HG03565 (cell line): Measurements from ENCODE around the gene FAM227B.
"Not testable (repeated sequence)": the region's sequence is repeated elsewhere in the genome, so short reads cannot be mapped to it uniquely, and the experiment has no call there.

ENCODE experiments used
- ATAC-seq: cut with Tn5 transposase; IDR thresholded peaks from one replicate; pipeline ENCODE4 v1.9.1; 2021; ENCODE audit warnings: mild to moderate bottlenecking, moderate library complexity; ENCODE audit not compliant: unreplicated experiment

The FAM227B gene, protein sequence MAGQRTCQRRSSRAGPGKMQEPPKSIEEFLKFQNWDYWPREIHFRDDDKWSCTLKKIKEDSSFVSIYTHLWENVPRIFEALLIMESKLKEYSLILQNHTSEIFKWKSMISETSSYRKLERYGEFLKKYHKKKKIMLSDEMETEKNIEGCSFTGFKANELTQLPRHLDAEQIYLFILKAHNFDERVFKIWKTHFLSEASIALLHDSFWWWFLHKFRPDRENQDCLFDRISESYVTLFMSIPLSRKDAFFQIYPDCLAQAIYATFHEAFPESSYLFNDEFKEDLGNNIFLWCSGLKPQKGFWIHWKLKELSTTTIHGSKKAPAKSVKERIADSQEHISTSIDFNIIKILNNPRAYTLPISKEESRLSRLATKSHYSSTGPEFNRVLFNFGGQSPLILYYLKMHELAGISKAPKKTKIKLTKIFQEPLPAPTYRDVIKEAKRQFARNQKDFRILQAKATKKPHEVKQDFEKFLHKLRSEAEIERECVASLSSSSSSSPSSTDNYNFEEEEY

DNA sequence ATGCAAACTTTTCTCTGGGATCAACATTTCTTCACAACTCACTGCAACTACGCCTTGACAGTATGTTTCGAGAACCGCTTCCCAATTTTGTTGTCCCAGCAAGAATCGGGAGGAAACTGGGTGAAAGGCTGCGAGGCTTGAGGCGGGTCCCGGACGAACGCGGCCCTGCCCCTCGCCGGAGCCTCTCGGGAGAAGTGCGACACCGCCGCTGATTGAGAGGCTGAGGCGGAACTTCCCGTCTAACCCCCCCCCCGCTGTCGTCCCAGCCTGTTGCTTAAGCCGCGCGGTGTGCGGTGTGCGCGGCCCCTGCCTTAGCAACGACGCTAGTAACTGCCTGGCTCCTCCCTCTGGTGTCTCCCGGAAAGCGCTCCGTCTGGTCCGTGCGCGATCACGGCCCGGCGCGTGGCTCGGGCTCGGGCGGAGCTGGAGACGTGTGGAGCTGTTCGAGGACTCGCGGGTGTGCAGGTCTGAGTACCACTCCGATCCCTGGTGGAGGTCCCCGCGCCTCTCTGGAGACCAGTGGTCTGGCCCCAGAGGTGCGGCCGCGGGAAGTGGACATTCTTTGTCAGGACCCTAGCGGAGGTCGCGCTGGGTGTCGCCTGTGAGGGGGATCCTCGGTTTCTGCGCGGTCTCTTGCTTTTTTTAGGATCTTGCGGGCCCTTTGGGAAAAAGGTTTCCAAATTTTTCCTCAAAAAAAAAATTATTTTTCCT lies at the start of gene FAM227B, which contains the start of gene DTWD1:
FAM227B (minus strand) TSS at position 161 of the 711 bp plus-strand sequence. CDS start 5,647 bp downstream, outside the sequence.
DTWD1 (plus strand) TSS at position 391 of the 711 bp plus-strand sequence. CDS start 4,120 bp downstream, outside the sequence.
- ATAC-seq = peak; percentile 97

DNA sequence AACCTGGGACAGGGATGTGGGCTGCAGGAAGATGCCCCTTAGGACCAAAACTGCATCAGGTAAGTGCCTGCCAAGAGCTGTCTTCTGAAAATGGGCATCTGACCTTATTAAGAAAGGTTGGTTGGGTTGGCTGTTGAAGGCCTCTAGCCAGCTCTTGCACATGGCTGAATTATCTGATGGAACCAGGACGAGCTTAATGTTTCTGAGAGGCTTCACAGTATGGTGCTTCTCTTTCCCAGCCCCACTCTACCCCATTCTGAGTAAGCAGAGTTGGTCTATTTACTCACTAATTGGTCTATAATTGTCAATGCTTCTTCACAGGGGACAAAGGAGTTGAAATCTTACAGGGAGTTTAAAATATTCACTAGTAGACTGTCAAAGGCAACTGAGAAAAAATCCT lies 48.7 kb upstream of the FAM227B start:
- no peak for ATAC-seq

DNA sequence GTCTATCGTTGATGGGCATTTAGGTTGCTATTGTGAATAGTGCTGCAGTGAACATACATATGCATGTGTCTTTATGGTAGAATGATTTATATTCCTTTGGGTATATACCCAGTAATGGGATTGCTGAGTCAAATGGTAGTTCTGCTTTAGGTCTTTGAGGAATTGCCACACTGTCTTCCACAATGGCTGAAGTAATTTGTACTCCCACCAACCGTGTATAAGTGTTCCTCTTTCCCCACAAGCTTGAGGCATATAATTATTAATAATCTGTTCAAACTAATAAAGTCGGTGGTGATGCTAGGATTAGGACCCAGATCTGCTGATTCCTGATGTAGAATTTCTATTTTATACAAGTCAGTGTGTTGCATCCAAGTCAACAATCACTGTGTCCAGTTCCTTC lies 45.9 kb upstream of the FAM227B start:
- ATAC-seq = not testable (repeated sequence)

DNA sequence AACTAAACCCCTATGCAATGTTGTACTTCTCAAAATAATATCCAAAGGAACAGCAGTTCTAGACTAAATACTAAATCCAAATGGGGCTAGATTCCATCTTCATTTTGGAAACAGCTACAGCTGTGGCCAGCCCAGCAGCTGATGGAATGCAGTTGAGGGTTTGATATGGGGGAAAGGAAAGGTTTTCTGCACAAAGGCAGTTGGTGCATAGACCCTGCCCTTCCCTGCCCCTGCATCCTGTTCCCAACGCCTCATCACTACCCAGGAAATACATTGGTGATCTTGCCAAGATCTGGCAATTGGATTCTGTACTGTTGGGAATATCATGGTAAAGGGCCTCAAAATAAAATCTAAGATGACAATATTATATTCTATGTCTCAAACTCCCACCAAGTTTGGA lies 44.1 kb upstream of the FAM227B start:
- ATAC-seq = no peak

DNA sequence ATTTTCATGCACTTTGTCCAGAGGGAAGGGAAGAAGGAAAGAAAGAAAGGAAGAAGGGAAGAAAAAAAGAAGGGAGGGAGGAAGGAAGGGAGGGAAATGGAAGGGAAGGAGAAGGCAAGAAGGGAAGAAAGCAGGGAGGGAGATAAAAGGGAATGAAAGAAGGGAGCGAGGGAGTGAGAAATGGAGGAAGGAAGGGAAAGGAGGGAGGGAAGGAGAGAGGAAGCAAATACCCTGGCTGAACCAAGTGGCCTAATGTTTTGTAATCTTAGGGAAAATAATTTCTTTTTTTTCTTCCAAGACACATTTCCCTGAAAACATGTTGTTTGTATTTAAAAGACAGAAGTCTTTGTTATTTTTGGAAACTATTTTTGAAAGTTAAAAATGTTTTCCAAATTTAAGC lies 36.1 kb upstream of the FAM227B start:
- no peak for ATAC-seq

DNA sequence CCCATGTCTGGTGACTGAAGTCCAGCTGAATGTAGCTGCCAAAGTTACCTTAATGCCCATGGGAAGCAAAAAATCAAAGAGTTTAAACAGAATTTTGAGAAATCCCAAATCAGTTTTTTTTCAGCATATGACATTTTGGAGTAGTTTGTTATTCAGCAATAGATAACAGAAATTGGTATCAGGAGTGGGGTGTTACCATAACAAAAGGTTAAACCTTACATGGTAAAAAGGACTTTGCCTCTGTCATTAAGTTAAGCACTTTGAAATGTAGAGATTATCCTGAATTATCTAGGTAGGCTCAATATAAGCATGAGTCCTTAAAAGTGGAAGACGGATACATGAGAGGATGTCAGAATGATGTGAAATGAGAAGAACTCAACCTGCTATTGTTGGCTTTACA lies 32.3 kb upstream of the FAM227B start:
- no peak for ATAC-seq

DNA sequence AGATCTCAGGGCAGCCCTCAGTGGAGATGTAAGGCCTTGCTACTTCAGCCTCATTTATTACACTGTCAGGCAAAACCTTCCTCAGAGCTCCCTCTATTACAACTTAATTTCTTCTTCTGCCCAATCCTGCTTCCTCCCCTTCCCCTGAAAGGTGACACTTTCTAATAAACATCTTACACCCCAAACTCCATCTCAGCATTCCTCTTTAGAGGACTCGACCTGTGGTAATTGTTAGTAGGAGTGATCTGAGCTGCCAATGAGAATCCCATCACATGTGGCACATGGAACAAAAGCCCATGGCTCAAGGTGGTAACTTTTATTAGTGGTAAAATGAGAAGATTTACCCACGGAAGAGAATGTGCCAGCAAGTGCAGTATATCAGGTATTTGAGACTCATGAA lies 30.1 kb upstream of the FAM227B start:
- ATAC-seq = no peak

DNA sequence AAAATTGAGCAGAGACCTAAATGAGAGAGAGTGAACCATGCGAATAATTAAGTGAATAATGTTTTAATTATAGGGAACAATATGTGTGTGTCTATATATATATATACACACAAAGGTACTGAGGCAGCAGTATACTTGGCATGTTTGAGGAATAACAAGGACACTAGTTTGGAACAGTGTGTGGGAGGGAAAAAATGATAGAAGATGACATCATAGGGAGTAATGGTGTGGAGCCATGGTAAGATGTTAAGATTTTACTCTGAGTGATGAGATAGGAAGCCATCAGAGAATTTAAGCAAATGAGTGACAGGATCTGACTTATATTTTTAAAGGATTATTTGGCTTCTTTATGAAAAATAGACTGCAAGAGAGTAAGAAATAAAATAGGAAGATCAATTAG lies 29.4 kb upstream of the FAM227B start:
- no peak for ATAC-seq

DNA sequence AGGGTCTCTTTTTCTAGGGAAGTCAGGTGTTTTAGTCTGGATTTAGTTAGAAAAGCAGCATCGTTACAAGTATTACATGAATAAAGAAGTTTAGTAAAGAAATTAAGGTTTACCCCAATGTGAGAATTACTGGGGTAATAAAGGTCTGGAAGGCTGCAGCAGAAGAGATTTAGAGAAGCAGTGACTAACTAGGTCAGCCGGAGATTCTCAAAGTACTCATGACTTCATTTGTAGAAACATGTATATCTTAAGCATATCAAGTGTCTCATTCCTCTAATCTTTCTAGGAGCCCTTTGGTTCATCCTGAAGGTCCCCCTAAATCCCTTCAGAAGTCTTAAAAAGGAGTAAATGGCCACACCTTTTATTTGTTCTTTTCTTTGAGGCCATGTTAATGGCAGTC lies 26.3 kb upstream of the FAM227B start:
- no peak for ATAC-seq

DNA sequence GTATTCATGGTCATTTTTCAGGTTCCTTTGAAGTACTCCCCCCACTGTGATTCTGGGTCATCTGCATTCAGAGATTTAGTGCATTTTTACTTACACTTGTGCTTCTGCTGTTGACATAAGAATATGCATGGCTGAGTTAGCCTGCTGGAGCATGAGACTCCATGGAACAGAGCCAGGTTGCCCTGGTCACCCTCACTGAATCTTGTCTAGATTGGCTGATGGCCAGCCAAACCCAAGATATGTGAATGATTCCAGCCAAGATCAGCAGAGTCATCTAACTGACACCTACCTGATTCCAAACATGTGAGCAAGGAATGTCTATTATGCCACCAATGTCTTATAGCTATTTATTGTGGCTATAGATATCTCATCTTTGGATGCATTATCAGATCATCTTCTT lies 25.3 kb upstream of the FAM227B start:
- ATAC-seq = no peak

DNA sequence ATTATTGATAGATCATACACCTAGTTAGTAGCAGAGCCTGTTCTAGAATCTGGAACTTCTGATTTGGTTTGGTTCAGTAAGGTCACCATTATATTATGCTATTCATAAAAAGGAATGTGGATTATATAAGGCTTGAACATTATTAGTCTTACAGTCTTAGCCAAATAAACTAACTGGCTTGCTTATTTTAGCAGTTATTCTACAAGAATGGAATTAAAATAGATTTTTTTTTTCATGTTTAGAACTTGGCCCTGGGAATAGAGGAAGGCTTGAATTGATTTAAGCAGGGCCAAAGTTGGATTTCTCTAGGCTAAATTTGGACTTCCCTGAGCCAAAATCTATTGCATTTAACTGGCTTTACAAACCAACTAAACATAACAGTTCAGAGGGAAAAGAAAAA lies 24.7 kb upstream of the FAM227B start:
- no peak for ATAC-seq

DNA sequence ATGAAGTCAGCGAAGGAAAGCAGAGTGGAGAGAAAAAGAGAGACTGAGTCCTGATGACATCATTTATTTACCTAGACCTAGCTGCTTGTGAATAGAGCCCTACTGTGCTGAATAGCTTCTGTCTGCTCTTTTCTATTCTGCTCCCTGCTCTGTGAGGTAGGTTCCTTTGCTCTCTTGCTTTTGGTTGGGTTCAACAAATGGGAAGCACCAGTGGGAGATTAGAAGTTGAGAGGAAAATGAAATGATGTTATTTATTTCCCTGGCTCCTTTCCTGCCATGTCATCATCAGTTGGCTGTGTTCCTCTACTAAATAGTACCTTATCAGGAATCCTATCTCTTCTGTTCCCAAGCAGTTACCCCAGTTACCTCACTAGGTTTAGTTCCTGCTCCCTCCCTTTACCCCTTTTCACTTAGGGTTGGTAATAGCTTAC lies 23.8 kb upstream of the FAM227B start:
- no peak for ATAC-seq

DNA sequence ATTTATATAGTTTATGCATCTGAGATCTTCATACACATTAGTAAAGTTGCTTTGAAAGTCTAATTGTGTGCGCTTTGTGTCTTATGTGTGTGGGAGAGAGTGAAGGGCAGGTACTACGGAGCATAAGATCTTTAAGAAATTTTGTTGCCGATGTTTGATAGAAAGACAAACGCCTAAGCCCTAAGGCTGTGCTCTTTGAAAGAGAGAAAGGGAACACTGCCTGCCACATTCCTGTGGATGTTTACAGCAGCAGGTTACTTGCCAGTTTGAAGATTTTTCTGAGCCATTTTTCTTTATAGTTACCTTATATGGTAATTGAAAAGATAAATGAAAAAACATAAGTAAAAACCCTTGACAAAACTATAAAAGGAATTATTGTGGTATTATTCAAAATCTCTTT lies 17.2 kb upstream of the FAM227B start:
- ATAC-seq = no peak

DNA sequence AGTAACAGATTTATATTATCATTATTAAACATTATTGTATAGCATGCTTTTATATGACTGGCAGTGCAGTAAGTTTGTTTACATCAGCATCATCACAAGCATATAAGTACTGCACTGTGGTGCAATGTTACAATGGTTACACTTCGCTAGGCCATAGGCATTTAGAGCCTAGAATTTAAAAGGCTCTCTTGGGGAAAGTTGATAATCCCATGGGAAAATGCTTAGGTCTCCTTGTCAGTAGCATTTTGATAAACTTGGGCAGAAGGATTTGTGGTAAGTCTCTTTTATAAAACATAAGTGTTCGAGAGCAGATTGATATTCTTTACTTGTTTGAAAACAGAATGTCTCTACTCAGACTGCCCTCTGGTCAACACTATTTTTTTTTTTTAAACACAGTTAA lies 7.8 kb upstream of the FAM227B start:
- ATAC-seq = no peak

DNA sequence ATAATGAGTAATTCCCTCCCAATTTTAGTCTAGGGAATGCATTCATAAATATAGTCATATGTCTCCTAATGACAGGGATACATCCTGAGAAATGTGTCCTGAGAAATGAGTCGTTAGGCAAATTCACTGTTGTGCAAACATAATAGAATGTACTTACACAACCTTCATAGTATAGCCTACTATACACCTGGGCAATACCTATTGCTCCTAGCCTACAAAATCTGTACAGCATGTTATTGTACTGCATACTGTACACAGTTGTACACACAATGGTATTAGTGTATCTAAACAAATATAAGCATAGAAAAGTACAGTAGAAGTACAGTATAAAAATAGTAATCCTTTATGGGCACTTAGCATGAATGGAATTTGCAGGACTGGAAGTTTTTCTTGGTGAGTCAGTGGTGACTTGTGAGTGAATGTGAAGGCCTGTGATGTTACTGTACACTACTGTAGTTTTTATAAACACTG lies 6.8 kb upstream of the FAM227B start:
- ATAC-seq = no peak

DNA sequence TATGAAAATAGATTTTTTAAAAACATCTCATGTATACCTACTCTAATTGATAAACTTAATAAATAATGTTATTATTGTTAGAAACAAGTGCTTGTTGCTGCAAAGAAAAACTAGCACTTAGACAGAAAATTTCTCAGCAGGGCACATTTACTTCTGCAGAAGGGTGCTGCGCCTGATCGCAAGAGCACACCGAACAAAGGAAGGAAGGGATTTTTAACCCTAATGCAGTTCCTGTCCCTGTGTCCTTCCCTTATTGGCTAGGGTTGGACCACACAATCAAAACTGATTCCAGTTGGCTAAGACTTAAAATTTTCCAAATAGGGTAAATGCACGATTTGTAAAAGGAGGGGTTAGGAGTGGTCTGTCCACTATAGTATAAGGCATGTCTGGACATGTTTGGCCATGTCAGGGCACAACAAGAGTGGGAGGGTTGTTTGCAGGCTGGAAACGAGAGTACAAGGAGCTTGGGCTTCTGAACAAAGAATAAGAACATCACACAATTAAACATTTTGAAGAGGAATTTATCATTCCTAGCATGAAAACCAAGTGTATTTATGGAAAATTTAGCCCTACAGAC lies 4.9 kb upstream of the FAM227B start:
- no peak for ATAC-seq

DNA sequence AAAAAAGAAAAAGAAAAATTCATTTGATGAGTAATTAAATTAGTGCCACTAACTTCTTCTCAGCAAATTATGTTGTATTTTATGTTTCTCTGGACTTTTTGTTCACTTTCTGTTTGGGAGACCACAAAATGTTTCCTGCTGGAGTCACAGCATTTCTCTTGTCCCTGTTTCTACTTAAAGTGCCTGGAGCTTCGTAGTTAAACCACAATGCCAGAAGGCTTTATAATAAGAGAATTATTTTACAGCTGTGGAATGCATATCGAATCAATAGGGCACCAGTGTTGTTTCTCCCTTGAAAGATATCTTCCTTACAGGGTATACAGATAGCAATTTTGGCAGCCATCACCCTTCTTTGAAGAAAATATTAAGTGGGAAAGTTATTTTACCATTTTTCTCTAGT lies 3.4 kb upstream of the FAM227B start:
- no peak for ATAC-seq

DNA sequence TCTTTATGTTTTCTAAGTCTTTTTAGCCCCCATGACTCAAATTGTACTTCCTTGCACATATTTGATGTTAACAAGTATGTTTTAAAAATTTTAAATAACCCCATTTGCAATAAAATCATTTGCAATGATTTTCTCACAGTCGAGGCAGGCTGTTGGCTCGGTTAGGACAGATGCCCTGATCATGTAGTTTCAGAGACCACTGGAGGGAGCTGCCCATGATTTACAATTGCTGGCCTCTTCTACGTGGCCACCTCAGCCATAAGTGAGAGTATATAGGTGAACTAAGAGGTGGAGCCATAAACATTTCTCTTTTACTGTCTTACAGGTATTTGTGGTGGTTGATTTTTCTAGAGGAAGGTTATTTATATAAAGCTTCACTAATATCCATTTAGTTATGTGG lies 1.9 kb upstream of the FAM227B start:
- ATAC-seq = no peak

DNA sequence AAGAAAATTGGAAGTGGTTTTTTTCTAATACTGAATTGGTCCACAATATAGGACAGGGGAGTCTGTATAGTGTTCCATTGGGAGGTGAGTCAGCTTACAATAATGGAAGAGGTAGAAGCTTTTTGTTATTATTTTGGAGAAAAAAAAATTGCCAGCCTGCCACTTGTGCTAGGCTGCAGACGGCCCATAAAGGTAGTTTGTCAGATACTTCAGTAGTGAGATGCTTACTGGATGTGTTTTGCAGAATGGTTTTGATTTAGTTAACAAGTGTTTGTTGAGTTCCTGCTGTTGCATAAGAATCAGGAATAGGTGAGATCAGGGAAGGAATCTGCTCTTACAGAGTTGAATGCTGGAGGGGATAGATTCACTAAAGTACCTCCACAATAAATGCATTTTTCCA lies 1.3 kb upstream of the FAM227B start:
- no peak for ATAC-seq

DNA sequence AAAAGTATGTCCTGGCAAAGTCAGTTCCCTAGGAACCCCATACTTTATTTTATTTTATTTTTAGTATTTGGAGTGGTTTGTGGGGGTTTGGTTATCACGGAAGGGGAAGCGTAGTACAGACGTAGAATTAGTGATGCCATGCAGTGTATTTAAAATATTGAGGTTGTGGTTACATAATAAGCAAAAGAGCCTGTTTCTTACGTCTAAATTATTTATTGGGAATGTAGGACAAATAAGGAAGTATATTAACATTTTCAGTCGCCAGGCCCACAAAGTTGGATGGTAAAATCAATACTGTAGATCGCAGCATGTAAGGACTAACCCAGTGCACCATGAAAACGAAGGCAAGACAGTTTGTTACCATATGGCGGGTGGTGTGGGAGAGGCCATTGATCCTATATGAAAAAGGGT lies 788 bp upstream of the FAM227B start:
- no peak for ATAC-seq

DNA sequence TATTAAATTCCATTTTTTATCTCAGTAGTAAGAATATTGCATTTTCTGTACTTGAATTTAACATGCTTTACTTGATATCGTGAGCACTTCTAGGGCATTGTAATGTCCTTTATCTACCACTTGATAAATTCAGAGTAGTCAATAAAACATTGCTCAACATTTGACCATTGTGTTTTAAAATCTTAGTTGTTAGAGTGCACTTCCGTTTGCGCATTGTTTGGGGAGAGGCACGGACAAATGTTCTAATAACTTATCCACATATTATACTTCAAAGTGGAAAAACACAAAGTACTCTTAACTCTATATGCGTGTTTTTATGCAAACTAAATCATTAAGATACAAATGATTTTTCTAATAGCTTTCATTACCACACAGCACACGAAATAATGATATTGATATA lies 419 bp downstream of the FAM227B start:
- no peak for ATAC-seq

DNA sequence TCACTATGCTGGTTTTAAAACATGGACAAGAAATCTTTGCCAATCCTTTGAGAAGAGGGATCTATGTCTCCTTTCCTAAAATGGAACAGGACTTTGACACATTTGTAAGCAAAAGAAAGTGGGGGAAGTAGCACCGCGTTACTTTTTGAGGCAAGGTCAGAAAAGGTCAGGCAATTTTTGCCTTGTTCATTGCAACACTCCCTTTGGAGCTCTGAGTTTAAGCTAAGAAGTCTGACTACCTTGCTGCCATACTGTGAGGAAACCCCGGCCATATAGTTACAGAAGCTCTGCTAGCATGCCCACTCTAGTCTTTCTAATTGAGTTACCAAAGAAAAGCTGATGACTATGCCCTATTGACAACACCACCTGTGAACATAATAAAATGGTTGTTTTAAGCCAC lies 1.4 kb downstream of the FAM227B start:
- no peak for ATAC-seq
